VCaP (cell line): Measurements from ENCODE around the gene ELL2.

Experiments used
- H3K27ac ChIP-seq: fragments of 450-650 bp; 2 replicates; pipeline ENCODE4 v1.5.1; 2017
- CTCF ChIP-seq: fragments of 450-650 bp; conservative IDR thresholded peaks from 2 replicates; pipeline ENCODE4 v1.5.1; 2017; ENCODE audit warnings: mild to moderate bottlenecking, moderate library complexity

ELL2 gene

DNA sequence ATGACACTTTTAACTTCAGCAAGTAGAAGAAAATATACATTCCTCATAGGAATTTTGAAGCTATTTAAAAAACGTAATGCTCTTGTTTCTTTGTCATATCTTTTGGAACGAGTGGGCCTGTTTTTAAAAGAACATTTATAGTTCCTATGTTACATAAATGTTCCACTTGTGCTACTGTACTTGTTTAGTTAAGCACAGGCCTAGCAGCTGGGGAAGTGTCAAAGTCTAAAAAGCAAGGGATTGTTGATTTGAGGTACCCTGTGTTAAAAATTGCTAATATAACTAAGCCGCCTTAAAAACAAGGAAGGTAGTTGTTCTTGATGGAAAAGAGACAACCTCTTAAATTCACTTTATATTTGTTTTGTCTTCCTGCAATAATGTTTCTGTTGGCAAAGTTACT is 27.2 kb upstream of the ELL2 start:
- H3K27ac ChIP-seq: peak overlapping the region; percentile 86
- no peak for TF ChIP-seq CTCF

DNA sequence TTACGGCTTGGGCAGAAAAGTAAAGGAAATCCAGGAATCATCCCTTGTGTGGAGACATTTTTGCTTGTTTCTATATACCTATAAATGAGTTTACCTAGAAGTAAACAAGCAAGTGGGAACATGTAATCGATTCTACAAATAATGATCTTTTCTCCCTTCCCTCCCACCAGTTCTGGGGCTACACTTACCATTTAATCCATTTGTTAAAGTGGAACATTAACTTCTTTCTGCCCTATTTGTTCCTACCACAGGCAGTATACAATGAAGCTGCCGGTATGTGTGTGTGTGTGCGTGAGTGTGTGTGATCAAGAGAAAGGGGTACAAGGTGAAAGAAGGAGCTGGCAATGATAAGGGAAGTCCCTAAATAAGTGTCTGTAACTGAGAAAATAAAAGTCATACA is 26.4 kb upstream of the ELL2 start:
- H3K27ac ChIP-seq: peak overlapping the region; percentile 86
- TF ChIP-seq CTCF: no peak

DNA sequence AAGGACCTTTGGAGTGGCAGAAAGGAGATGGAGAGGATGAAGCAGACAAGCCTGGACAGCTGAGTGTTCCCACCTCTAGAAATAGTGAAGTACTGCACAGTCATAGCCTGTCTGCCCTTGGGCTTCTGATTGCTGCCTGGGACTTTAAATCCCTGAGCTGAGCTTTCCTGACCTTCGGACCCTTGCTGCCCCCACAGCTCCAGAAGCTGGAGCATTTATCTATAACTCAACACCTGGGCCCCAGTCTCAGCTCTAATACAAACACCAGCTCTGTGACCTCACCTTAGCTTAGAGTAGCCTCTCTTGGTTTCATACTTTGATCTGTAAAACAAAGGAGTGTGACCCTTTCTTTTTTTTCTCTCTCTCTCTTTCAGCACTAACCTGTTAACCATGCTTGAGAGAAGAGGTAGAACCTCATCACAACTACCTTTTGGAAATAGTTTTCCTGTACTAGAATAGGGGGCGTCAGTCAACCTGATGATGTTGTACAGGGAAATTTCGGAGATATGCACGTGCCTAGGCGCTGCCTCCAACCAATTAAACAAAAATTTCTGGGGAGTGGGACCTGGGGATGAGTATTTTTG is 25.4 kb upstream of the ELL2 start:
- peak overlapping the region; percentile 86 for H3K27ac ChIP-seq
- no peak for TF ChIP-seq CTCF

- no peak for TF ChIP-seq CTCF
- peak overlapping the region; percentile 86; the same call in 1 of the 2 replicates for H3K27ac ChIP-seq
Measured at GRCh38 chr5:95986001-95986400, 24.4 kb upstream of the ELL2 start.

DNA sequence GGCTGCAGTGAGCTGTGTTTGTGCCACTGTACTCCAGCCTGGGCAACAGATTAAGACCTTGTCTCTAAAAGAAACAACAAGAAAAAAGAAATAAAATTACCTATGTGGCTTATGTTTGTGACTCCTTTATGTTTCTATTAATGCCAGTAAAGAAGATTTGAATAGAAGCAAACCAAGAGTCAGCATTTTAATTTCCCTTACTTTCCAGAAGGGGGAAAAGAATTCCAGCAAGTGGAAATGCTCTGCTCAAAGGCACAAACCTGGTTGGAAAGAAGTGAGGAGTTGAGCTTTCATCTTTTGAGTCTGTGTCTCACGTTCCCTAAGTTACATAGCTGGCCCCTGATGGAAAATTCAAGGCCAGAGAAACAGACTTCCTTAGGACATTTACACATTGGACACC is 23.6 kb upstream of the ELL2 start:
- no peak overlapping the region for H3K27ac ChIP-seq
- TF ChIP-seq CTCF: no peak

DNA sequence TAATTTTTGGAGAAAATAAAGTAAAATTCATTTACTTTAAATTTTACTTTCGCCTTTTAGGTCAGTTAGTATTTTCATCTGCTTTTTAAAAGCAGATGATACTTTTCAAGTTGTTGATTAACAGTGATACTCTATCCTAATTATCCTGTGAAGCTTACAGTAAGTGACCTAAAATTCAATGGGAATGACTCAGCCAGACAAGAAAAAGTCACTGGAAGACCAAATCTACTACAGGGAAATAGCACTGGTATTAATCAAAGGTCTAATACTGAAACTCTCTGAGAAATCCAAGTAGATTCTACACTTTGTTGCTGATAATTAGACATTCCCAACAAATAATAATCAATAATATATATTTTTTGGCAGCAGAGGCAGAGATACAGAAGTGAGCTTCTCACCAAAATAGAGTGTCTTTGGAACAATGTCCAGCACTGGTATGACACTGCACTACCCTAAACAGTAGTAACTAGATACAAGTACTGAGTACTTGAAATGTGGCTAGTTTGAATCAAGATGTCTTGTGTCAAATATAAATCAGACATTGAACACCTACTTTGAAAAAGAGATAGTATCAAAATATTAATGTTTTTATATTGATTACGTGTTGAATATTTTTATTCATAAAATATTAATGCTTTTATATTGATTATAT is 22.8 kb upstream of the ELL2 start:
- no peak for TF ChIP-seq CTCF
- no peak overlapping the region for H3K27ac ChIP-seq

DNA sequence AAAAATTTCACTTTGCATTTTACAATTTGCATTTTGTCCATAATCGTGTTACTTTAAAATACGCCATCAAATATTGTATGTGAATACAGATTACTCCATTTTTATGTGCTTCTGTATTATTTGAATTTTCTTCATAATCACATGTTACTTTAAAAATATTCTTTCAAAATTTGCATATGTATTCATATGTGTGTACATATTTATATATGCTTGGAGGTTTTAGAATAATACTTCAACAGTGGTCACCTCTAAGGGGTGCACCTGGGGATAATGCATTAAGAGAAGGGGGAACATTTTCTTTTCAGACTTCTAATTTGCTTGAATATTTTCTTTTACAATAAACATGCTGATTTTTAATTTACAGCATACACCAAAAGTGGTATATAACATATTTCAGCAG is 21.9 kb upstream of the ELL2 start:
- H3K27ac ChIP-seq: no peak overlapping the region
- TF ChIP-seq CTCF: no peak
